Measurements from ENCODE around the gene HAUS8.

GRCh38 chr19:17109962-17110598, 34.8 kb upstream of the HAUS8 start:
- TF ChIP-seq CTCF (IDR thresholded peaks at IDR 0.05), result no peak
- no peak for TF ChIP-seq POLR2A (IDR thresholded peaks at IDR 0.05)
